Stimulated activated CD4-positive, alpha-beta T cell treated with anti-CD3 and anti-CD28 coated beads, Interleukin-1b, Interleukin-23, amount 100 ng/mL, for 1 hour (primary cell): Measurements from ENCODE around the gene AIG1.
"Not testable (repeated sequence)": the region's sequence is repeated elsewhere in the genome, so short reads cannot be mapped to it uniquely, and the experiment has no call there.

Experiments
- DNase-seq, 2 donors: peaks; one replicate each; pipeline ENCODE4 v3.0.0-alpha.2; 2020; ENCODE audit warnings: low read depth in 2 of 2

AIG1 gene, protein sequence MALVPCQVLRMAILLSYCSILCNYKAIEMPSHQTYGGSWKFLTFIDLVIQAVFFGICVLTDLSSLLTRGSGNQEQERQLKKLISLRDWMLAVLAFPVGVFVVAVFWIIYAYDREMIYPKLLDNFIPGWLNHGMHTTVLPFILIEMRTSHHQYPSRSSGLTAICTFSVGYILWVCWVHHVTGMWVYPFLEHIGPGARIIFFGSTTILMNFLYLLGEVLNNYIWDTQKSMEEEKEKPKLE

DNA sequence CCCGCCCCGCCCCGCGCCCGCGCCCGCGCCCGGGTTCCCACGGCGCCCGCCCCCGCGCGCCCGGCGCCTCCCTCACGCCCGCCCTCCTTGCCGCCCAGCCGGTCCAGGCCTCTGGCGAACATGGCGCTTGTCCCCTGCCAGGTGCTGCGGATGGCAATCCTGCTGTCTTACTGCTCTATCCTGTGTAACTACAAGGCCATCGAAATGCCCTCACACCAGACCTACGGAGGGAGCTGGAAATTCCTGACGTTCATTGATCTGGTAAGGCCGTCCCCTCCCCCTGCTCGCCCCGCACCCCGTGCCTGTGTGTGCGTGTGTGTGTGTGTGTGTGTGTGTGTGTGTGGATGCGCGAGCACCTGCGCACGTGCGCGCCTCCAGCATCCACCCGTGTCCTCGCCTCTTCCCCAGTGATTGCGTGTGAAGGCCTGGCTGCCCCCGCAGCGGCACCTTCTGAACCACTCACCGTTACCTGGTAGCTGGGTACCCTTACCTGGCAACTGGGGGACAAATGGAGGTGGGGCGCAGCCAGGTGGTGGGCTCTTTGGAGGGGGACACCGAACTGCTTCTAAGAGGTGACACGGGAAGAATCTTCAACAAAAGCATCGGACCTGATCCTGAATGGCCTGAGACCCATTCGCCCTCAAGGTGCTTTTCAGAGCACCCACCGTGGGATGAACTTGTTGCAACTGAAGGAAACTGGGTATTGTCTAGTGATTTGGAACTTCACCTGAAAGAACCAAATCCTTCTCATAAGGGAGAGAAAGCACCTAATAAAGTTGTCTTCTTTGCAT is at the start of gene AIG1:
Gene AIG1, plus strand, starts transcription at position 84 of the 791 bp plus-strand sequence. Its CDS starts 37 bp downstream, at position 121.
- DNase-seq: peak; percentile 29 to 37

DNA sequence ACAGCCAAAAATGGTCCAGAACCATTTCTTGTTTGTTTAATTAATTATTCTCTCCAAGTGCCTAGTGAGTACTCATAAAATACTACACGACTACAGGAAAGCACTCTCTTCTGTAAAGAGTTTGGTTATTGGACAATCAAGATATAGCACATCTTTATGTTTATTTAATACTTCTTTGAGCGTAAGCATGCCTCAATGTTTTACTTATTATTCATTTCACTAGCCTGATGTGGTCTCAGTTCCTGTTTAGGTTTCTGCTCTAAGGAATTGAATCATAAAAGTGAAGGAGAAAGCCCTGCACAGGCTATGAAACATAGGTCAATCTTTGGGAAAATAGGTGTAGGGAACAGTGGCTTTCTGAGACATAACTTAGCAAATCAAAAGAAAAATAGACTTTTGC is 45.9 kb upstream of the AIG1 start:
- DNase-seq: no peak

- no peak for DNase-seq
Measured at GRCh38 chr6:143015300-143015706, 45.4 kb upstream of the AIG1 start.

- DNase-seq: no peak
Measured at GRCh38 chr6:143018955-143019354, 41.7 kb upstream of the AIG1 start.

DNA sequence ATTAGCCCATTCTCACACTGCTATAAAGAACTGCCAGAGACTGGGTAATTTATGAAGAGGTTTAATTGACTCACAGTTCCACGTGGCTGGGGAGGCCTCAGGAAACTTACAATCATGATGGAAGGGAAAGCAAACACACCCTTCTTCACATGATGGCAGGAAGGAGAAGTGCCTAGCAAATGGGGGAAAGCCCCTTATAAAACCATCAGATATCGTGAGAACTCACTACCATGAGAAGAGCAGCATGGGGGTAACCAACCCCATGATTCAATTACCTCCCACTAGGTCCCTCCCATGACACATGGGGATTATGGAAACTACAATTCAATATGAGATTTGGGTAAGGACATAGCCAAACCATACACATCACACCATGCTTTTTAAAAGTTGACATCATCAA is 39.8 kb upstream of the AIG1 start:
- DNase-seq: not testable (repeated sequence)

GRCh38 chr6:143021543-143021942 is 39.1 kb upstream of the AIG1 start:
- DNase-seq: no peak

DNA sequence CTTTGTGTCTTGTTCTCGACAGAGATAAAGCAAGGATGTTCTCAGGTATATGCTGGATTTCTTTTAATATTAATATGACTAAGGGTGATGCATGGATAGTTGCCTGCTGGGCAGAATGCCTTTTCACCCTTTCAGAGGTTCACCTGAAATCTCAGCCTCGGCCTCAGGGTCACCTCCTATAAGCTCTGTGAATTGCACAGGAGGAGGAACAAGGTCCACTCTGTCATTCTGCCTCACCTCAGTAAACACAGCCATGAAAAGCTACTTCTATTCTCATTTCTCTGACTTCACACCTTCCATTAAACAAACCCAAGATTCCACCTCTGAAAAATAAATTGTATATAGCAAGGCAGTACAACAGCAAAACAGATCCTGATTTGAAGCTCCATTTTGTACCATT is 38.1 kb upstream of the AIG1 start:
- no peak for DNase-seq

GRCh38 chr6:143023695-143024094 is 37.0 kb upstream of the AIG1 start:
- DNase-seq: no peak

DNA sequence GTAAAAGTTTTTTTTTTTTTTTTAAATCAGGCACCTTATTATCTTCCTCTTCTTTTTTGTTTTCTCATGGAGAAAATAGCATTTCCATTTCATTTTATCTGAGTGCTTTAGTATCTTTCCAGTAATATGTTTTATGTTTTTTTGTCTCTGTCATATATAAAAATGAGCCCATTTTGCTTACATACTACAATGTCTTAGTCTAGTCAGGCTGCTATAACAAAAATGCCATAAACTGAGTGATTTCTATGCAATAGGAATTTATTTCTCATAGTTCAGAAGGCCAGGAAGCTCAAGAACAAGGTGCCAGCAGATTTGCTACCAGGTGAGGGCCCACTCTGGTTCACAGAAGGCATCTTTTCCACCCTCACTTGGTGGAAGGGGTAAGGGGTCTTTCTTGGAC is 35.7 kb upstream of the AIG1 start:
- no peak for DNase-seq

- DNase-seq: peak; percentile 11 to 19
Measured at GRCh38 chr6:143026696-143027449, 33.8 kb upstream of the AIG1 start.

- no peak for DNase-seq
Measured at GRCh38 chr6:143034689-143035334, 25.9 kb upstream of the AIG1 start.

- DNase-seq: no peak
Measured at GRCh38 chr6:143037470-143037869, 23.2 kb upstream of the AIG1 start.

DNA sequence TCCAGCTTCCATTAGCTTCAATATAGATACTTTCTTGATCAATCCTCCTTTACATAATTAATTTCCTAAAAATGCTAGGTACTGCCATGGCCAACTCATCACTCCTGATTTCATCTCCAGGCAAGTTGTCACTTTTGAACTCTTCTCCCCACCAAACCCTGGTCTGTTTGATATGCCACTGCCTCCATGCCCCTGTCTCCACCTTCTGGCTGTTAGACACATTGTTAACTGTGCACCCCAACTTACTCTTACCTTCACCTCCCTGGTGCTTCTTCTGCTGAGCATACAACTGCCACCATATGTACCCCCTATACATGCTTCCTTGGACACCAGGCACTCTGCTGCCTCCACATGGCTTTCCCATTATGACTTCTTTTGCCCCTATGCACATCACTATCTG is 21.9 kb upstream of the AIG1 start:
- no peak for DNase-seq

- no peak for DNase-seq
Measured at GRCh38 chr6:143039548-143039947, 21.1 kb upstream of the AIG1 start.

GRCh38 chr6:143040018-143040417 is 20.7 kb upstream of the AIG1 start:
- DNase-seq: no peak

- DNase-seq: not testable (repeated sequence)
Measured at GRCh38 chr6:143044345-143044744, 16.3 kb upstream of the AIG1 start.

DNA sequence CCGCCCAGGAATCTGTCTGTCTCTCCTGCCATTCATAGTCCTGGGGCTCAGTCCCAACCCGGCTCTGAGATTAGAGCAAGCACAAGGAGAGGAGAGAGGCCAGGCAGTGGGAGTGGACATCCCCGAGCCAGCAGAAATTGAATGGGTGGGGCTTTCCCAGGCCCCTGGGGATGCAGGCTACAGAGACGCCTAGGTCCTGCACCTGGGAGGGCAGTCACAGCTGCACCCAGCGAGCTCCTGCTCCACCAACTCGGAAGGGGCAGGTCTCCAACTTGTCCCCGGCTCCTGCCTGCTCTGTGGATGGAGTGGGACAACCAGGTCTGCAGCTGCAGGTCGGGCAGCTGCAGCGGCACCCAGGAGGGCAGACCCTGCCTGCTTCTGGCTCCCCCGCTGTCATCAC is 11.1 kb upstream of the AIG1 start:
- no peak for DNase-seq

GRCh38 chr6:143050509-143050908 is 10.2 kb upstream of the AIG1 start:
- DNase-seq: no peak

GRCh38 chr6:143052282-143052681 is 8.4 kb upstream of the AIG1 start:
- DNase-seq: no peak

GRCh38 chr6:143053856-143054255 is 6.8 kb upstream of the AIG1 start:
- no peak for DNase-seq

DNA sequence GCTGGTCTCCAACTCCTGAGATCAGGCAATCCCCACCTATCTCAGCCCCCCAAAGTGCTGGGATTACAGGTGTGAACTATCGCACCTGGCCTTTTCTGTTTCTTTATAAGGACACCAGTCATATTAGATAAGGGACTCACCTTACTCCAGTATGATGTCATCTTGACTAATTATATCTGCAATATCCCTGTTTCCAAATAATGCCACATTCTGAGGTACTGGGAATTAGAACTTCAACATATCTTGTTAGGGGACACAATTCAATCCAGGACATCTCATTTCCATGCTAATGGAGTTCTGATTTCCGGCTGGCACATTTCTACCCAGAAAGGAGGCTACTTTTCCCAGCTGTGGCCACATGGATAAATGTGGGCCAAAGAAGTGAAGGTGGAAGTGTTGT is 6.4 kb upstream of the AIG1 start:
- DNase-seq: no peak

- DNase-seq: no peak
Measured at GRCh38 chr6:143055213-143055612, 5.5 kb upstream of the AIG1 start.
